Neural crest cell (in vitro differentiated cells): ENCODE results near the gene NPHS1. TPM values are rescaled to one million over a fixed set of nuclear protein-coding genes. Genes with fewer than 3 reads are reported as not detected.
A peak's percentile ranks its signal among the peaks of the same experiment; 100 is the strongest.
"Not testable (repeated sequence)": the region's sequence is repeated elsewhere in the genome, so short reads cannot be mapped to it uniquely, and the experiment has no call there.

Source experiments
- DNase-seq: peaks from one replicate; pipeline ENCODE4 v3.0.0; 2021; ENCODE audit warnings: low read depth, mixed read lengths, low spot score
- H3K27ac Mint-ChIP-seq: one replicate; pipeline ENCODE4 v1.8.0; 2021; ENCODE audit warnings: mild to moderate bottlenecking, mixed read lengths; ENCODE audit not compliant: unreplicated experiment
- H3K27me3 Mint-ChIP-seq: 2 replicates; pipeline ENCODE4 v1.8.0; 2021; ENCODE audit warnings: low read depth, mild to moderate bottlenecking, mixed read lengths
- H3K36me3 Mint-ChIP-seq: 2 replicates; pipeline ENCODE4 v1.8.0; 2021; ENCODE audit warnings: low read depth, mild to moderate bottlenecking, mixed read lengths
- H3K4me1 Mint-ChIP-seq: 2 replicates; pipeline ENCODE4 v1.8.0; 2021; ENCODE audit warnings: mixed read lengths
- H3K4me3 Mint-ChIP-seq: one replicate; pipeline ENCODE4 v1.8.0; 2021; ENCODE audit warnings: mild to moderate bottlenecking, mixed read lengths
- H3K9me3 Mint-ChIP-seq: 2 replicates; pipeline ENCODE4 v1.8.0; 2021; ENCODE audit warnings: mixed read lengths
- CTCF ChIP-seq: fragments of 200-600 bp; sonication (generic); conservative IDR thresholded peaks from 2 replicates; pipeline ENCODE4 v1.5.0; 2021; ENCODE audit warnings: antibody characterized with exemption, mild to moderate bottlenecking
- total RNA-seq: library from RNA; stranded (reverse); gene quantifications from 2 replicates; pipeline ENCODE4 v1.2.1, GENCODE V29; 2021

The NPHS1 gene
- total RNA-seq, 1 donor from 2014 or later = not detected

- no peak for TF ChIP-seq CTCF
- peak overlapping the region; percentile 75 for H3K4me3 Mint-ChIP-seq
- no peaks in the 10 kb centered on the region for H3K4me1 Mint-ChIP-seq
- no peaks in the 10 kb centered on the region for H3K9me3 Mint-ChIP-seq
- no peak for DNase-seq
- peaks cover 31% of the 10 kb centered on the region for H3K27me3 Mint-ChIP-seq
- no peak overlapping the region for H3K27ac Mint-ChIP-seq
- H3K36me3 Mint-ChIP-seq = no peaks in the 10 kb centered on the region
These were observed 45.6 kb upstream of the NPHS1 start for GRCh38 chr19:35897706-35898451.

- Mint-ChIP-seq H3K9me3 (no peaks in the 10 kb centered on the region), H3K4me1 (no peaks in the 10 kb centered on the region), H3K36me3 (no peaks in the 10 kb centered on the region), H3K4me3 (no peak overlapping the region), H3K27me3 (peaks cover 19% of the 10 kb centered on the region), H3K27ac (no peak overlapping the region)
- DNase-seq = no peak
- TF ChIP-seq CTCF = no peak
These were observed 44.3 kb upstream of the NPHS1 start for GRCh38 chr19:35896643-35897040.

- no peak for DNase-seq
- Mint-ChIP-seq H3K36me3 (no peaks in the 10 kb centered on the region), H3K27ac (no peak overlapping the region), H3K4me1 (no peaks in the 10 kb centered on the region), H3K27me3 (peaks cover 16% of the 10 kb centered on the region), H3K9me3 (no peaks in the 10 kb centered on the region), H3K4me3 (no peak overlapping the region)
- no peak for TF ChIP-seq CTCF
These were observed 43.8 kb upstream of the NPHS1 start for GRCh38 chr19:35895911-35896642.

- H3K4me3 Mint-ChIP-seq = no peak overlapping the region
- H3K4me1 Mint-ChIP-seq = no peaks in the 10 kb centered on the region
- no peak overlapping the region for H3K27ac Mint-ChIP-seq
- H3K27me3 Mint-ChIP-seq = peaks cover 10% of the 10 kb centered on the region
- no peaks in the 10 kb centered on the region for H3K9me3 Mint-ChIP-seq
- no peak for DNase-seq
- H3K36me3 Mint-ChIP-seq = peaks cover 3% of the 10 kb centered on the region
- no peak for TF ChIP-seq CTCF
These were observed 42.0 kb upstream of the NPHS1 start for GRCh38 chr19:35894342-35894741.

GRCh38 chr19:35891819-35892218 is 39.5 kb upstream of the NPHS1 start:
- H3K4me3 Mint-ChIP-seq, H3K4me1 Mint-ChIP-seq, H3K27ac Mint-ChIP-seq, DNase-seq, H3K9me3 Mint-ChIP-seq, H3K36me3 Mint-ChIP-seq, H3K27me3 Mint-ChIP-seq: not testable (repeated sequence)

GRCh38 chr19:35890113-35890650 is 37.9 kb upstream of the NPHS1 start:
- TF ChIP-seq CTCF = no peak
- H3K4me1 Mint-ChIP-seq = no peaks in the 10 kb centered on the region
- no peak for DNase-seq
- no peak overlapping the region for H3K27ac Mint-ChIP-seq
- no peaks in the 10 kb centered on the region for H3K27me3 Mint-ChIP-seq
- H3K9me3 Mint-ChIP-seq = no peaks in the 10 kb centered on the region
- H3K36me3 Mint-ChIP-seq = peaks cover 6% of the 10 kb centered on the region
- H3K4me3 Mint-ChIP-seq = no peak overlapping the region
